Astrocyte of the cerebellum (primary cell): ENCODE results near the gene PET117.
A peak's percentile ranks its signal among the peaks of the same experiment; 100 is the strongest.
"Not testable (repeated sequence)": the region's sequence is repeated elsewhere in the genome, so short reads cannot be mapped to it uniquely, and the experiment has no call there.

ENCODE experiments used
- DNase-seq: peaks from one replicate; pipeline ENCODE4 v3.0.0-alpha.2; 2011; ENCODE audit warnings: low read depth
- H3K4me3 ChIP-seq: 2 replicates; pipeline ENCODE4 v1.5.1; 2011; ENCODE audit warnings: mild to moderate bottlenecking, low read depth, low read length, moderate library complexity
- in situ Hi-C: cut with HindIII; loops from 2 replicates; pipeline ENCODE4 v1.10.0; 2017; ENCODE audit warnings: low sequenced_read_pairs
- TF ChIP-seq, protein P1 (sequence below): IDR thresholded peaks from 2 replicates; pipeline ENCODE4 v1.5.1; 2012; ENCODE audit warnings: low read length, low read depth, moderate library complexity, mild to moderate bottlenecking; ENCODE audit errors: missing control alignments

The PET117 gene, protein sequence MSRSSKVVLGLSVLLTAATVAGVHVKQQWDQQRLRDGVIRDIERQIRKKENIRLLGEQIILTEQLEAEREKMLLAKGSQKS

DNA sequence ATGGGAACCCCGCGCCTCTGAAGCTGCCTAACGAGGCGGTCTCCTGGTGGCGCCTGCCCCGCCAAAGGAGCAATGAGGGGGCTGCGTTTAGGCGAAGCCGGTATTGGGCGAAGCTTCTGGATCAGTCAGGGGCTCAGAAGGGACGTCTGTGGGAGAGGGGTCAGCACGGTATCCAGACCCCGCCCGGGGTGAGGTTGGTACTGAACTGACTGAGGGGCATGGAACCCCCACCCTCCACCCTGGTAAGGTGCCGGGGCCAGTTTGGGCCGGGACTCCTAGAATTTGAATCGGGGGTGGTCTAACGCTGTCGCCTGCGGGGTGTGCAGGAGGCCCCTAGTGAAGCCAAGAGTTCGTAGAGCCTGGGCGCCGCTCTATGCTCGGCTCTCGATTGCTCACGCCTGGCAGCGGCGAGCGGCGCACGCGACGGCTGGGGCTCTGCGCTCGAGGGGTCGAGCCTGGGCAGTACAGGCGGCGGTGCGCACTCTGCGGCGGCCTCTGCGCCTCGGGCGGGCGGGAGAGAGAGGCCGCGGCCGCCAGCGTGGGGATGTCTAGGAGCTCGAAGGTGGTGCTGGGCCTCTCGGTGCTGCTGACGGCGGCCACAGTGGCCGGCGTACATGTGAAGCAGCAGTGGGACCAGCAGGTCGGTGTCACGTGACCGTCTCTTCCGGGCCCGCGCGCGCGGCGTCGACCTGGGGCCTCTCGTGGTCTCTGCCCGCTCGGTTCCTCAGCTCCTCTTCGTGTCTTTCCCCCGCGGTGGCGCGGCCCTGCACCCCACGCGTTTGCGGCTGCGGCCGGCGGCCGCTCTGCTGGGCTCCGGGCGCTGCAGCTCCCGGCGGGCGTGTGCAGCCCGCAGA, at the start of gene PET117, which contains the start of gene KAT14:
PET117 (plus strand) TSS at position 452 of the 854 bp plus-strand sequence; CDS start at position 545, 93 bp downstream.
KAT14 (plus strand) TSS at position 452 of the 854 bp plus-strand sequence. CDS start 4,798 bp downstream, outside the sequence.
- TF ChIP-seq, protein P1, sequence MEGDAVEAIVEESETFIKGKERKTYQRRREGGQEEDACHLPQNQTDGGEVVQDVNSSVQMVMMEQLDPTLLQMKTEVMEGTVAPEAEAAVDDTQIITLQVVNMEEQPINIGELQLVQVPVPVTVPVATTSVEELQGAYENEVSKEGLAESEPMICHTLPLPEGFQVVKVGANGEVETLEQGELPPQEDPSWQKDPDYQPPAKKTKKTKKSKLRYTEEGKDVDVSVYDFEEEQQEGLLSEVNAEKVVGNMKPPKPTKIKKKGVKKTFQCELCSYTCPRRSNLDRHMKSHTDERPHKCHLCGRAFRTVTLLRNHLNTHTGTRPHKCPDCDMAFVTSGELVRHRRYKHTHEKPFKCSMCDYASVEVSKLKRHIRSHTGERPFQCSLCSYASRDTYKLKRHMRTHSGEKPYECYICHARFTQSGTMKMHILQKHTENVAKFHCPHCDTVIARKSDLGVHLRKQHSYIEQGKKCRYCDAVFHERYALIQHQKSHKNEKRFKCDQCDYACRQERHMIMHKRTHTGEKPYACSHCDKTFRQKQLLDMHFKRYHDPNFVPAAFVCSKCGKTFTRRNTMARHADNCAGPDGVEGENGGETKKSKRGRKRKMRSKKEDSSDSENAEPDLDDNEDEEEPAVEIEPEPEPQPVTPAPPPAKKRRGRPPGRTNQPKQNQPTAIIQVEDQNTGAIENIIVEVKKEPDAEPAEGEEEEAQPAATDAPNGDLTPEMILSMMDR, result no peak
- in situ Hi-C loops, result no loop called here
- DNase-seq, result peak; percentile 80
- H3K4me3 ChIP-seq, result peak within 1 kb of the TSS; percentile 84

DNA sequence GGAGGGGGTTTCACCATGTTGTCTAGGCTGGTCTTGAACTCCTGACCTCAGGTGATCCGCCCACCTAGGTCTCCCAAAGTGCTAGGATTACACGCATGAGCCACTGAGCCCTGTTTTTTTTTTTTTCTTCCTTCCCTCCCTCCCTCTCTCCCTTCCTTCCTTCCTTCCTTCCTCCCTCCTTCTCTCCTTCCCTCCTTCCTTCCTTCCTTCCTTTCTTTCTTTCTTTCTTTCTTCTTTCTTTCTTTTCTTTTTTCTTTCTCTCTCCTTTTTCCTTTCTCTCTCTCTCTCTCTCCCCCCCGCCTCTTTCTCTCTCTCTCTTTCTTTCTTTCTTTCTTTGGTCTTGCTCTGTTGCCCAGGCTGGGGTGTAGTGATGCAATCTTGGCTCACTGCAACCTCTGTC, 49.4 kb upstream of the PET117 start:
- in situ Hi-C loops, DNase-seq, H3K4me3 ChIP-seq: not testable (repeated sequence)

- in situ Hi-C loops, result not testable (repeated sequence)
Measured at GRCh38 chr20:18088841-18089240, 48.8 kb upstream of the PET117 start.

GRCh38 chr20:18090044-18090443, 47.6 kb upstream of the PET117 start:
- TF ChIP-seq, protein P1, result no peak
- no peak for DNase-seq
- in situ Hi-C loops, result no loop called here
- H3K4me3 ChIP-seq, result no peak overlapping the region

More at GRCh38 chr20:18088841-18089240, 48.8 kb upstream of the PET117 start:
- not testable (repeated sequence) for DNase-seq, H3K4me3 ChIP-seq

DNA sequence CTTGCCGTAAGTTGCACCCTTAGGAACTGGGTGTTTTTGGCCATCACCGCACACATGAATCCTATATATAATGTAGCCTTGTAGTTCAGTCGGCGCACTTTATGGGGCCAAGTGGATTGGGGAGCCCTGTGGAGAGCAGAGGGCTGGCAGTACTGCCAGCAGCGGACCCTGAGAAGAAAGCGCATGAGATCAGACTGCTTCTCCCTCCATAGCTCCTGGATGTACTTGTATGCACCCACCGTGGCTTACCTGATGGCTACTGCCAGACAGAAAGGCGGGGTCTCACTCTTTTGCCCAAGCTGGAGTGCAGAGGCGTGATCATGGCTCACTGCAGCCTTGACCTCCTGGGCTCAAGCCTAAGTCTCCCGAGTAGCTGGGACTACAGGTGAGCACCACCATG, 47.2 kb upstream of the PET117 start:
- TF ChIP-seq, protein P1, result no peak
- no peak for DNase-seq
- in situ Hi-C loops, result no loop called here
- H3K4me3 ChIP-seq, result no peak overlapping the region

GRCh38 chr20:18091623-18092022, 46.0 kb upstream of the PET117 start:
- TF ChIP-seq, protein P1, result no peak
- in situ Hi-C loops, result no loop called here
- no peak for DNase-seq
- no peak overlapping the region for H3K4me3 ChIP-seq

DNA sequence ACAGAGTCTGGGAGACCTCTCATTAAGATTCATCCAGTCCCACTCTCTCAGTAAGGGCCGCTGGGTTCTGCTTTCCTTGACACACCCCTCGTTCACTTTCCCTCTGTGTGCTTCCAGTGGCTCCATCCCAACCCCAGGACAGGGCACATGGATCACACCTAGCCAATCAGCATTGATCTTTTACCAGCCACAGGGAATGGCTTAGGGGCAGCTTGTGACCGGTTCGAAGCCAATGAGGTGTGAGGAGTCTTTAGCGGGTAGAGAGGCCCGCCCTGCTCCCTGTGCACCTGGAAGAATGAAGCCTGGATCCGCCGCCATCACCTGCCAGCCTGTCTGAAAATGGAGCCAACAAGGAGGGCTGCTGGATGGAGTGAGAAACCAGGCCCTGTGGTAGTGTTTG, 44.8 kb upstream of the PET117 start:
- TF ChIP-seq, protein P1, result no peak
- in situ Hi-C loops, result no loop called here
- no peak overlapping the region for H3K4me3 ChIP-seq
- no peak for DNase-seq
